LNCAP (cell line): ENCODE data around the gene FARS2.

Source experiments
- TF ChIP-seq, protein P1 (sequence below): fragments of 450-650 bp; IDR thresholded peaks from 2 replicates; pipeline ENCODE4 v1.5.1; 2017; ENCODE audit warnings: mild to moderate bottlenecking

Gene FARS2

GRCh38 chr6:5570641-5571040 is 309.3 kb downstream of the FARS2 start:
- TF ChIP-seq, protein P1, sequence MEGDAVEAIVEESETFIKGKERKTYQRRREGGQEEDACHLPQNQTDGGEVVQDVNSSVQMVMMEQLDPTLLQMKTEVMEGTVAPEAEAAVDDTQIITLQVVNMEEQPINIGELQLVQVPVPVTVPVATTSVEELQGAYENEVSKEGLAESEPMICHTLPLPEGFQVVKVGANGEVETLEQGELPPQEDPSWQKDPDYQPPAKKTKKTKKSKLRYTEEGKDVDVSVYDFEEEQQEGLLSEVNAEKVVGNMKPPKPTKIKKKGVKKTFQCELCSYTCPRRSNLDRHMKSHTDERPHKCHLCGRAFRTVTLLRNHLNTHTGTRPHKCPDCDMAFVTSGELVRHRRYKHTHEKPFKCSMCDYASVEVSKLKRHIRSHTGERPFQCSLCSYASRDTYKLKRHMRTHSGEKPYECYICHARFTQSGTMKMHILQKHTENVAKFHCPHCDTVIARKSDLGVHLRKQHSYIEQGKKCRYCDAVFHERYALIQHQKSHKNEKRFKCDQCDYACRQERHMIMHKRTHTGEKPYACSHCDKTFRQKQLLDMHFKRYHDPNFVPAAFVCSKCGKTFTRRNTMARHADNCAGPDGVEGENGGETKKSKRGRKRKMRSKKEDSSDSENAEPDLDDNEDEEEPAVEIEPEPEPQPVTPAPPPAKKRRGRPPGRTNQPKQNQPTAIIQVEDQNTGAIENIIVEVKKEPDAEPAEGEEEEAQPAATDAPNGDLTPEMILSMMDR: no peak

- TF ChIP-seq, protein P1: no peak
Measured at GRCh38 chr6:5580736-5581581, 319.6 kb downstream of the FARS2 start.

- TF ChIP-seq, protein P1: no peak
Measured at GRCh38 chr6:5582762-5583161, 321.4 kb downstream of the FARS2 start.

DNA sequence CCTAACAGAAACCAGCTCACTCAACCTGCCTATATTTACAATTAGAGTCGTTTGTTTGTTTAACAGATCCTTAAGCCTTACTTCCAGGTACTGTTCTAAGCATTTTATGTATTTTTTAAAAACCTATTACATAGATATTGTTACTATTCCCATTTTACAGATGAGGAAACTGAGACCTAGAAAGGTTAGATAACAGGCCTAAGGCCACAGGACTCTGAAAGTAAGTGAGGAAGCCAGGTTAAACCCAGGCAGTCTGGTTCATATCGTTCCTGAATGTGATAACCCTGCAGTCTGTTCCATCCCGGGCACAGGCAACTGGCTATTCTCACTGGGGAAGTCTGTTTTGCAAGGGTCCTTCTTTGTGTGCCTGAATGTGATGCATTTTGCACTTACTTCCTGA is 322.2 kb downstream of the FARS2 start:
- TF ChIP-seq, protein P1: no peak

- TF ChIP-seq, protein P1: no peak
Measured at GRCh38 chr6:5584078-5584482, 322.8 kb downstream of the FARS2 start.

GRCh38 chr6:5587648-5588047 is 326.3 kb downstream of the FARS2 start:
- TF ChIP-seq, protein P1: no peak

- TF ChIP-seq, protein P1: no peak
Measured at GRCh38 chr6:5589422-5590141, 328.3 kb downstream of the FARS2 start.
